ENCODE data around the gene ATL1.
A peak's percentile ranks its signal among the peaks of the same experiment; 100 is the strongest.

Gene ATL1

GRCh38 chr14:50529288-50530179 is 30.4 kb upstream of the ATL1 start:
- Mint-ChIP-seq H3K4me3 (peak overlapping the region; percentile 95), H3K36me3 (ENCODE audit: low read depth) (peaks cover 25% of the 10 kb centered on the region), H3K4me1 (peaks cover 60% of the 10 kb centered on the region), H3K9me3 (no peaks in the 10 kb centered on the region), H3K27me3 (ENCODE audit: low read depth, poor library complexity) (peaks cover 10% of the 10 kb centered on the region), H3K27ac (peak overlapping the region; percentile 86)
- no peak for TF ChIP-seq CTCF (IDR thresholded peaks at IDR 0.05)
- no peak for DNase-seq

- H3K27ac Mint-ChIP-seq: no peak overlapping the region
- no peak for DNase-seq
These were observed 29.6 kb upstream of the ATL1 start for GRCh38 chr14:50530358-50530757.

GRCh38 chr14:50530794-50531365 is 29.1 kb upstream of the ATL1 start:
- no peaks in the 10 kb centered on the region for H3K9me3 Mint-ChIP-seq
- DNase-seq: no peak
- no peak for TF ChIP-seq CTCF (IDR thresholded peaks at IDR 0.05)
- H3K4me3 Mint-ChIP-seq: peak overlapping the region; percentile 95
- H3K27me3 Mint-ChIP-seq (ENCODE audit: low read depth, poor library complexity): peaks cover 10% of the 10 kb centered on the region
- no peak overlapping the region for H3K27ac Mint-ChIP-seq
- peaks cover 14% of the 10 kb centered on the region for H3K36me3 Mint-ChIP-seq (ENCODE audit: low read depth)
- H3K4me1 Mint-ChIP-seq: peaks cover 54% of the 10 kb centered on the region

More at GRCh38 chr14:50530358-50530757, 29.6 kb upstream of the ATL1 start:
- peaks cover 16% of the 10 kb centered on the region for H3K36me3 Mint-ChIP-seq (ENCODE audit: low read depth)
- H3K27me3 Mint-ChIP-seq (ENCODE audit: low read depth, poor library complexity): peaks cover 10% of the 10 kb centered on the region
- peak overlapping the region; percentile 95 for H3K4me3 Mint-ChIP-seq
- no peak for TF ChIP-seq CTCF (IDR thresholded peaks at IDR 0.05)
- H3K9me3 Mint-ChIP-seq: no peaks in the 10 kb centered on the region
- peaks cover 54% of the 10 kb centered on the region for H3K4me1 Mint-ChIP-seq

GRCh38 chr14:50531595-50532501 is 28.1 kb upstream of the ATL1 start:
- peak; percentile 66 for DNase-seq
- H3K9me3 Mint-ChIP-seq: peaks cover 9% of the 10 kb centered on the region
- peak overlapping the region; percentile 95 for H3K4me3 Mint-ChIP-seq
- no peak for TF ChIP-seq CTCF (IDR thresholded peaks at IDR 0.05)
- H3K36me3 Mint-ChIP-seq (ENCODE audit: low read depth): peaks cover 13% of the 10 kb centered on the region
- peaks cover 10% of the 10 kb centered on the region for H3K27me3 Mint-ChIP-seq (ENCODE audit: low read depth, poor library complexity)
- peaks cover 46% of the 10 kb centered on the region for H3K4me1 Mint-ChIP-seq
- H3K27ac Mint-ChIP-seq: peak overlapping the region; percentile 83

GRCh38 chr14:50532502-50533240 is 27.3 kb upstream of the ATL1 start, which contains the start of gene MAP4K5:
Gene MAP4K5, minus strand, starts transcription at chr14:50532569. Its CDS starts 520 bp downstream, at chr14:50532049.
- H3K9me3 Mint-ChIP-seq: peaks cover 18% of the 10 kb centered on the region
- peaks cover 46% of the 10 kb centered on the region for H3K4me1 Mint-ChIP-seq

More at GRCh38 chr14:50532502-50533240, 27.3 kb upstream of the ATL1 start, which contains the start of gene MAP4K5:
- H3K27me3 Mint-ChIP-seq (ENCODE audit: low read depth, poor library complexity): peaks cover 10% of the 10 kb centered on the region
- DNase-seq: peak; percentile 91
- peak; percentile 73 for TF ChIP-seq CTCF (IDR thresholded peaks at IDR 0.05)
- peak within 1 kb of the TSS; percentile 95 for H3K4me3 Mint-ChIP-seq
- peaks cover 18% of the 10 kb centered on the region for H3K36me3 Mint-ChIP-seq (ENCODE audit: low read depth)
- peak within 1 kb of the TSS; percentile 83 for H3K27ac Mint-ChIP-seq

Data from nephron progenitor cell (in vitro differentiated cells).